Stimulated activated CD8-positive, alpha-beta memory T cell treated with anti-CD3 and anti-CD28 coated beads, Interleukin-7, amount 100 ng/mL, for 24 hours (primary cell): Measurements from ENCODE around the gene GRK5.
"Not testable (repeated sequence)": the region's sequence is repeated elsewhere in the genome, so short reads cannot be mapped to it uniquely, and the experiment has no call there.

Source experiments
- DNase-seq: peaks from one replicate; pipeline ENCODE4 v3.0.0-alpha.2; 2020; ENCODE audit warnings: low read depth

The GRK5 gene

GRCh38 chr10:119459681-119460340 is 252.4 kb downstream of the GRK5 start:
- no peak for DNase-seq

GRCh38 chr10:119460369-119461195 is 253.2 kb downstream of the GRK5 start:
- no peak for DNase-seq

- no peak for DNase-seq
Observed at GRCh38 chr10:119461380-119461779, 254.0 kb downstream of the GRK5 start.

- no peak for DNase-seq
Observed at GRCh38 chr10:119461923-119462322, 254.6 kb downstream of the GRK5 start.

GRCh38 chr10:119462773-119463172 is 255.4 kb downstream of the GRK5 start:
- DNase-seq, result no peak

- DNase-seq, result not testable (repeated sequence)
Observed at GRCh38 chr10:119463195-119463594, 255.8 kb downstream of the GRK5 start.

GRCh38 chr10:119465085-119465484 is 257.7 kb downstream of the GRK5 start:
- no peak for DNase-seq

- no peak for DNase-seq
Observed at GRCh38 chr10:119466076-119466475, 258.7 kb downstream of the GRK5 start.

- DNase-seq, result no peak
Observed at GRCh38 chr10:119466655-119467054, 259.3 kb downstream of the GRK5 start.

- no peak for DNase-seq
Observed at GRCh38 chr10:119468542-119469324, 261.4 kb downstream of the GRK5 start.

GRCh38 chr10:119469325-119469707 is 261.9 kb downstream of the GRK5 start:
- no peak for DNase-seq

- no peak for DNase-seq
Observed at GRCh38 chr10:119469846-119470245, 262.5 kb downstream of the GRK5 start.

GRCh38 chr10:119470920-119471702 is 263.7 kb downstream of the GRK5 start:
- no peak for DNase-seq

GRCh38 chr10:119473771-119474170 is 266.4 kb downstream of the GRK5 start:
- no peak for DNase-seq

- no peak for DNase-seq
Observed at GRCh38 chr10:119474606-119475005, 267.2 kb downstream of the GRK5 start.

- DNase-seq, result no peak
Observed at GRCh38 chr10:119477444-119477843, 270.1 kb downstream of the GRK5 start.

- DNase-seq, result no peak
Observed at GRCh38 chr10:119478111-119478802, 270.9 kb downstream of the GRK5 start.

- no peak for DNase-seq
Observed at GRCh38 chr10:119478811-119479341, 271.5 kb downstream of the GRK5 start.

GRCh38 chr10:119479532-119479931 is 272.2 kb downstream of the GRK5 start:
- DNase-seq, result no peak

- DNase-seq, result no peak
Observed at GRCh38 chr10:119480667-119481066, 273.3 kb downstream of the GRK5 start.
